Rectal smooth muscle tissue (tissue), 1 donor: ENCODE data around the gene EXOSC7.

Source experiments
- H3K27ac ChIP-seq: one replicate; pipeline ENCODE4 v1.7.0; 2013; ENCODE audit warnings: low read depth, low read length, inconsistent platforms
- H3K27me3 ChIP-seq: one replicate; pipeline ENCODE4 v1.7.0; 2013; ENCODE audit warnings: low read length; ENCODE audit not compliant: control insufficient read depth, insufficient read depth
- H3K36me3 ChIP-seq: one replicate; pipeline ENCODE4 v1.7.0; 2013; ENCODE audit warnings: low read length; ENCODE audit not compliant: control insufficient read depth, insufficient read depth
- H3K4me1 ChIP-seq: one replicate; pipeline ENCODE4 v1.7.0; 2013; ENCODE audit warnings: low read length; ENCODE audit not compliant: control insufficient read depth, insufficient read depth
- H3K4me3 ChIP-seq: one replicate; pipeline ENCODE4 v1.7.0; 2013; ENCODE audit warnings: low read length
- H3K9ac ChIP-seq: one replicate; pipeline ENCODE4 v1.7.0; 2013; ENCODE audit warnings: low read length

Gene EXOSC7

DNA sequence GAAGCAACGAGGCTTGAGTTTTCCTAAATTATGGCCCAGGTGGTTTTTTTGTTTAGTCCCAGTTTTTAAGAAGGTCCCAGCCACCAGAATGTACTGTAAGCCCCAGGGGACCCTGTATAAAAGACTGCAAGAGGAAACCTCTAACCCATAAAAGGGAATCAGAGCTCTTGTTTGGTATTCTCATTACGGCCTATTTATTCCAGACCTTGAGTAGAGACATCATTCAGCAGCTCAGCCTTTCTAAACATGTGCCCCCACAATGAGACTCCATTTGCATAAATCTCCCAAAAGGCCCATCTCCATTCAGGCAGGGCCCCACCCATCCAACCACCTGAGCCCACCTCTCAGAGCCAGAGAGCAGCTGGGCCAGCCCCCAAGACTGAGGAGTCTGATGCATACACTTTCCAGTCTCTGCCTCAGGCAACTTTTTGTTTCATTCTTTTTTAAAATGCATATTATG lies 25.7 kb upstream of the EXOSC7 start:
- no peak overlapping the region for H3K9ac ChIP-seq
- no peak overlapping the region for H3K27ac ChIP-seq
- H3K27me3 ChIP-seq, result no peaks in the 10 kb centered on the region
- H3K36me3 ChIP-seq, result peaks cover 2% of the 10 kb centered on the region
- no peak overlapping the region for H3K4me3 ChIP-seq
- no peaks in the 10 kb centered on the region for H3K4me1 ChIP-seq

DNA sequence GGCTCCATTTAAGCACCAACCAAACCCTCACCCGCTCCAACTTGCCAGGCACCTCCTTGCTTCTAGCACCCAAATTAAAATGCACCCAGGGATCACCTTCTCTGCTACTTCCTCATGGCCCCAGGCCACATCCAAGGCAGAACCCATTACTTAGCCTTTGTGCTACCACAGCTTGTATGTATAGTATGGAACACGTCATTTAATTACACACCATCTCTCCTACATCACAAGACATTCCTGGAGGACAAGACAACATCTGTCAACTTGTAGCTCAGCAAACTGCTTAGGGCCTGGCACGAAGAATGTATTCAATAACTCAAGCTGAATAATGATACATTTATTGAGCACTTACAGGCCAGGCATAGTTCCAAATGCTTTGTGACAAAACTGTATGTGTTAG lies 23.4 kb upstream of the EXOSC7 start:
- H3K27ac ChIP-seq, result no peak overlapping the region
- H3K4me3 ChIP-seq, result no peak overlapping the region
- H3K36me3 ChIP-seq, result peaks cover 2% of the 10 kb centered on the region
- H3K27me3 ChIP-seq, result no peaks in the 10 kb centered on the region
- no peaks in the 10 kb centered on the region for H3K4me1 ChIP-seq
- H3K9ac ChIP-seq, result no peak overlapping the region

DNA sequence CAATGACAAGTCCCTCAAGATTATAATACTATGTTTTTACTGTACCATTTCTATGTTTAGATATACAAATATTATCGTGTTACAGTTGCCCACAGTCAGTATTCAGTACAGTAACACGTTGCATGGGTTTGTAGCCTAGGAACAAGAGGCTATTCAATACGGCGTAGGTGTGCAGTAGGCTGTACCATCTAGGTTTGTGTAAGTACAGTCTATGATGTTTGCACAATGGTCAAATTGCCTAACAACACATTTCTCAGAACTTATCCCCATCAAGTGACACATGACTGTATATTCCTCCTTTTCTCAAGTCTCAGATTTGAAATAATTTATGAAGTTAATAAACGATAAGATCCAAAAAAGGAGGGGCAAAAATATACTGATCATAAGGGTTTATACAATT lies 21.7 kb upstream of the EXOSC7 start:
- H3K36me3 ChIP-seq, result peaks cover 12% of the 10 kb centered on the region
- H3K9ac ChIP-seq, result no peak overlapping the region
- no peaks in the 10 kb centered on the region for H3K27me3 ChIP-seq
- no peak overlapping the region for H3K27ac ChIP-seq
- H3K4me3 ChIP-seq, result no peak overlapping the region
- H3K4me1 ChIP-seq, result no peaks in the 10 kb centered on the region

DNA sequence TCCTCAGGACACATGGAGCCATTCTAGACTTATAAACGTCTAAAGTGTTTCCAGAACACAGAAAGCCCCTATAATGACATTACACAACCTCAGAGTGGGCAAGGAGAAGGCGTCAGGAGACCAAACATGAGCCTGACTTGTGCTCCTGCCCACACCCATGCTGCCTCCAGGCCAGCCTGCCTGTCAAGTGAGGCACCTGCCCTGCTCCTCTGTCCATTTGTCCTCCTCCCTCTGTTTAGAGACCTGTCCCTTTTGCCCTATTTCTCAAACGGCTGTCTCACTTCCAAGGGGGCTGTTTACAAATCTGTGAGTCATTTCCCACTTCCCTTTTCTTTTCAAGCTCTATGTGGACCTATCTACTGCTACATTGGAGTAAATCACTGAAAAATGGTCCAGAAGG lies 21.1 kb upstream of the EXOSC7 start:
- H3K36me3 ChIP-seq, result peaks cover 12% of the 10 kb centered on the region
- H3K27me3 ChIP-seq, result no peaks in the 10 kb centered on the region
- no peak overlapping the region for H3K4me3 ChIP-seq
- no peak overlapping the region for H3K27ac ChIP-seq
- H3K9ac ChIP-seq, result no peak overlapping the region
- H3K4me1 ChIP-seq, result no peaks in the 10 kb centered on the region

DNA sequence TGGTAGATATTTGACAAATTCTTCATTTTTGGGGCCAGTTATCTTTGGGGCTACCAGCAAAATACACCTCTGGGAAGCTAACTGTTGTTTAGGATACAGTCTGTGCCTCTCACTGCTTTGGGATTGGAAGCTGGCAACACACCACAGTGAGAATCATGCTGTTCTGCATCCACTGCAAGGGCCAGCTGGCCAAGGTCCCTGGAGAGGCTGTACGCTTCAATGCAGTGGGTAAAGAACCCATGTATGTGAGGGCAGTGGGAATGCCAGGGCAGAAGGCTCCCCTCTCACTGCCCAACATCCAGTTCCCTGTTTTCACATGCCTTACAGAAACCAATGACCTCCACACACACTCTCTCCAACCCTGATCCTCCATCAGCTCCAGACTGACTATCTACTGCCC lies 20.1 kb upstream of the EXOSC7 start:
- Histone ChIP-seq H3K36me3 (peaks cover 12% of the 10 kb centered on the region), H3K4me1 (no peaks in the 10 kb centered on the region), H3K4me3 (no peak overlapping the region), H3K27ac (no peak overlapping the region), H3K9ac (no peak overlapping the region), H3K27me3 (no peaks in the 10 kb centered on the region)

DNA sequence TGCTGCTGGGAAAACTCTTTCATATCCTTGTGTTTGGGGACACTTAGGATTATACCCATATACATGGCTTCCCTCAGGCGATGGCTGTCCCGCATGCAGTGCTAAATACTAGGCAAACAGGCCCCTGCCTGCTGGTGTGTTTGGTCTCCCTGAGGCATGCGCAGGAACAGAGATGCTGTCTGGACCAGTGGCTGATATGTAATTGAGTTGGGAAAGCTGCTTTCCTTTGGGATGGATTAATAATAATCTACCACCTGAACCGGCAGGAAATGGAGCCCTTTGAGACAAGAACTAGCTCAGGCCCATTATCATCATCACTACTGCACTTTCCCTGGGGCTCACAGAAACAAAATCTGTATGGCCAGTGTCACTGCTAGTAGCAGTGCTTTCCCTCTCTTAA lies 18.1 kb upstream of the EXOSC7 start:
- Histone ChIP-seq H3K27me3 (no peaks in the 10 kb centered on the region), H3K4me3 (no peak overlapping the region), H3K27ac (no peak overlapping the region), H3K36me3 (peaks cover 10% of the 10 kb centered on the region), H3K9ac (no peak overlapping the region), H3K4me1 (no peaks in the 10 kb centered on the region)

DNA sequence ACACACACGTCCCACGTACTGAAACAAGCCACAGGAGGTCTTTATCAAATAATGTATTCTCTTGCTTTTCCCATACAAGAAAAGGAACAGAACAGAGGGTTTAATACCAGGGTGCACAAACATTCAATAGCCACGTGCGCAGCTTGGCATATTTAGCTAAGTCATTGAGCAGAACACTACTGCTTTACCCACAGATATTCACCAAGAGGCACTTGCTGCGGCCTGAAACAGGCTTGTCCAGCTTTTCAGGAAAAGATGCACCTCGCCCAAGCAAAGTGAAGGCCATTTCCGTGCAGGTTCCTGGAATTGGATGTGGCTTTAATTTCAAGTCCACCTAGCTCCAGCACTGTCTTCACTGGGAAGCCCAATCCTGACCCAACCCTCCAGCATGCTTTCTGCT lies 17.7 kb upstream of the EXOSC7 start:
- H3K27ac ChIP-seq, result no peak overlapping the region
- no peaks in the 10 kb centered on the region for H3K27me3 ChIP-seq
- H3K4me1 ChIP-seq, result no peaks in the 10 kb centered on the region
- H3K9ac ChIP-seq, result no peak overlapping the region
- peaks cover 10% of the 10 kb centered on the region for H3K36me3 ChIP-seq
- H3K4me3 ChIP-seq, result no peak overlapping the region

DNA sequence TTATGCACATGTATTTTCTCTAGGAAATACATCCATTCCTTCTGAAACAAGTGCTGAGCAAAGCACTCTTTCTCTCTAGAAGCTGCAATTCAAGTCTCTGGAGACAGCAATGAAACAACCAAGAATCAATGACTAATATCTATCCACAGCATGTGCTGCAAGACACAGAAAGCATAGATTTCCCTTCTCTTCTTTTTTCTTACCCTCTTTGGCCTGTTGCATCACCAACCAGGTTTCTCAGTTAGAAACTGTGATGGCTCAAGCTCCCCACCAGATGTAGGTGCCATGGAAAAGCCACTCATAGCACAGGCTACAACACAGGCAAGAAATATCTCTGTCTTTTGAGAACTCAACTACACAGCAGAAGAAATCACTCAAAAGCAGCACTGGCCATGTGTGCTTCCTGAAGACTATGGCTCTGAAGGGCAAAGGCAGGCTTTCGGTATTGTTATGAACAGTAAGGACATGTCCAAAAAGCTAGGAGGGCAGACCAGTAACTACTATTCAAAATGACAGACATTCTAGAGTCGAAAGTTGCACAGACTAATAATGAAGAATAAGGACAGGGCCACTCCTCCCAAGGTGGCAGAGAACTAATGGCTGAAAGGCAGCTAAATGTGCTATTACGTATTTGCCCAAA lies 15.5 kb upstream of the EXOSC7 start:
- H3K4me1 ChIP-seq, result no peaks in the 10 kb centered on the region
- no peak overlapping the region for H3K9ac ChIP-seq
- H3K36me3 ChIP-seq, result peaks cover 10% of the 10 kb centered on the region
- H3K4me3 ChIP-seq, result no peak overlapping the region
- H3K27ac ChIP-seq, result no peak overlapping the region
- no peaks in the 10 kb centered on the region for H3K27me3 ChIP-seq

DNA sequence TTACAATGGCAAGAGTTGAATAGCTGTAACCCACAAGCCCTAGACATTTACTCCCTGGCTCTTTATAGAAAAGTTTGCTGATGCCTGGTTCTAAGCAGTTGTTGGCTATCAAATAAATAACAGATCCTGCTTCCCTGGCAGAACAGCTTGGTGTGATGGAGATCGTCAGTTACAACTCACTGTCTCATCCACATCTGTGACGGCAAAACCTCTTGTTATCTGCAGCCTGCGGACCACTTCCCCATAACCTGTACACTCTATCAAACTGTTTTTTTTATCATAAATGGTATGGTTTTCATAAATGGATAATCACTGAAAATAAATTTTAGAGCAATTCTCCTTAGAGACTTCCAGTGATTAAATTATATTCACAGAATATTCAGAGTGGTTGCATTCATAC lies 14.2 kb upstream of the EXOSC7 start:
- H3K4me1 ChIP-seq, result no peaks in the 10 kb centered on the region
- H3K4me3 ChIP-seq, result no peak overlapping the region

DNA sequence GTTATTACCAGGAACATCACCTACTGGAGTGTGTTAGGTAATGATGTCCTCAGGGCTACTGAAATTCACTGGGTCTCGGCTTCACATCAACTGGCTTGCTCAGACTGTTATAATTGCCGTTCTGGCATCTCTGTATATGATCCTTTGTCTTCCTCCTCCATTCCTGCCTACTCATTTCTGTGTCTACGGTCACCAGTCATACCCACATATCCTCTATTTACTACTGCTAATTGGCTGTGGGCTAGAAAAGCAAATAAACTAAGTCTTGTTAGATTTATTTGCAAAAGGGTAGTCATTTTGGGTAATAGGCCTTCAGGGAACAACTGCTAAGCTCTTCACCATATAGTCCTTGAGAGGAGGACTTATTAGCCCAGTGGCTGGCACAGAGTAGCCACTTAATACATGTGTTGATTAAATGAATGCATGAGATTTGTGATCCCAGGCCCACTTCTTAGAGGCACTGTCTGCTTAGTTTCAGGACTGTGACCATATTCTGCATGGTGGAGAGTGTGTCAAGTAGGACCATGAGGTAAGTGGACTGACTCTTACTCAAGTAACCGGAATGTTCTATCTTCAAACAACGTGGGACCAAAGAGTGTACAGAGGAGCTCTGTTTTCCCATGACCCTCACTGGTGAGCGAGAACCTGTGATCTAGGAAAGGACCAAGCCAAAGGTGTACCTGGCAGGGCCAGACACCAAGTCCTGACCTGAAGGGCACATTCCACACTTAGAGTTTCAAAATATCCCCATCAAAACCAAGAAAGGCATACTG lies 13.2 kb upstream of the EXOSC7 start:
- Histone ChIP-seq H3K36me3 (peaks cover 10% of the 10 kb centered on the region), H3K4me1 (no peaks in the 10 kb centered on the region), H3K27ac (no peak overlapping the region)

More for the DNA sequence above, 14.2 kb upstream of the EXOSC7 start:
- no peaks in the 10 kb centered on the region for H3K27me3 ChIP-seq
- H3K36me3 ChIP-seq, result peaks cover 10% of the 10 kb centered on the region
- H3K9ac ChIP-seq, result no peak overlapping the region
- H3K27ac ChIP-seq, result no peak overlapping the region

DNA sequence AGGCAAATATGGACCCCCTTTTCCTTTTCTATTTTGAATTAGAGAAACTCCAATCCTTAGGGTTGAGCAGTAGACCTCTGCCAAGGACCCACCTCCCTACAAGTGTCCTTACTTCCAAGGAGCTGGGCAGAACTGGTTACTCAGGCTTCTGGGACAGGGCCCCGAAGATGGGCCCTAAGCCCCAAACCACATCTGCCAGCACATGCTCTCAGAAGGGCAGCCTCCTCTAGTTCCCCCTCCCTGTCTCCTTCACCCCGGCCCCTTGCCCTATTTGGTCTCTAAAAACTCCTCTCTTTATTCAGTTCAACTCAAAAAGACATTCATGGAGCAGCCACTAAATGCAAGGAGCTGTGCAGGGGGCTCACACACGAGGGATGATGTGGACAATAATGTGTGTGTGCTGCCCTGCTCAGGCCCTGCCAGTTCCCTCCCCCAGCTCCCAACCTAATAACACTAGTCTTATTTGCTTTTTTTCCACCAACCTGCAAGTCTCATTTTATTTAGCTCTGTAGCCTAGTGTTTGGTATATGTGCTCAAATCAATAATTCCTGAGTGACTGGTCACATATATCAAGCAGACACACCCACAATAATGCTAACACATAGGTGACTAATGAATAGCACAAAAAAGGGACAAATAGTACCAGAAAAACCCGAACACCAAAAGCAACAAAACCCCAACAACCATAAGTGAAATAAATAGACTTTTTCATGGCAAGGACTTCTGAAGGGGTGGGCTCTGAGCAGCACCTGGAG lies 12.3 kb upstream of the EXOSC7 start:
- Histone ChIP-seq H3K27me3 (no peaks in the 10 kb centered on the region), H3K4me3 (no peak overlapping the region), H3K4me1 (no peaks in the 10 kb centered on the region), H3K27ac (no peak overlapping the region), H3K36me3 (peaks cover 5% of the 10 kb centered on the region), H3K9ac (no peak overlapping the region)

More for the DNA sequence above, 13.2 kb upstream of the EXOSC7 start:
- no peaks in the 10 kb centered on the region for H3K27me3 ChIP-seq
- no peak overlapping the region for H3K4me3 ChIP-seq
- no peak overlapping the region for H3K9ac ChIP-seq

DNA sequence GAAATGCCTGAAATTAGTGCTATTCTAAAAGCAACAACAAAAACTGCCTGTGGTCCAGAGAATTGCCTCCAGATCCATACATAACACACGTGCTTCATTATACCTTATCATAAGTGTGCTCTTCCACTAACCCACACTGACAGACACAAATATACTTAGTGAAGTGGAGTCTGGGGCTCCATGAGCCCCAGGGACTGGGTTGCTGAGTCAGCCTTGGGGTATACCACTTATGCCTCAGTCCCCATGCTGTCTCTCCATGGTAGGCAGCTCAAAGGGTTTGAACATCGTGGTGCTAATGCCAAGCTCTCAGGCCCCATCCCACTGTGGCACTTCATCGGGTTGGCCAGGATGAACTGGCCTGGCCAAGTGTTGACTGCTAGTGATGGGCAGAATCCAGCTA lies 10.9 kb upstream of the EXOSC7 start:
- Histone ChIP-seq H3K36me3 (no peaks in the 10 kb centered on the region), H3K4me3 (no peak overlapping the region), H3K27ac (no peak overlapping the region), H3K4me1 (no peaks in the 10 kb centered on the region), H3K27me3 (no peaks in the 10 kb centered on the region), H3K9ac (no peak overlapping the region)
